NCI-H345 treated with DMSO at 0.1 percent for 48 hours (cell line): ENCODE data around the gene USH2A.

ENCODE experiments used
- DNase-seq: peaks from one replicate; lab custom pipeline; 2025; ENCODE audit not compliant: unreplicated experiment; lab: John Stamatoyannopoulos, UW

Gene USH2A

GRCh38 chr1:215612391-215612790 is 810.9 kb downstream of the USH2A start:
- no peak for DNase-seq

GRCh38 chr1:215608646-215609045 is 814.6 kb downstream of the USH2A start:
- no peak for DNase-seq

- no peak for DNase-seq
These were observed 815.8 kb downstream of the USH2A start for GRCh38 chr1:215607412-215607811.

GRCh38 chr1:215606564-215607168 is 816.6 kb downstream of the USH2A start:
- DNase-seq, result no peak

- DNase-seq, result no peak
These were observed 817.2 kb downstream of the USH2A start for GRCh38 chr1:215606036-215606435.

GRCh38 chr1:215605011-215605621 is 818.1 kb downstream of the USH2A start:
- no peak for DNase-seq

- no peak for DNase-seq
These were observed 819.9 kb downstream of the USH2A start for GRCh38 chr1:215603319-215603718.

GRCh38 chr1:215601276-215601675 is 822.0 kb downstream of the USH2A start:
- DNase-seq, result no peak

GRCh38 chr1:215600867-215601266 is 822.4 kb downstream of the USH2A start:
- DNase-seq, result no peak

GRCh38 chr1:215600258-215600792 is 822.9 kb downstream of the USH2A start:
- DNase-seq, result no peak

- DNase-seq, result peak; percentile 16
These were observed 823.7 kb downstream of the USH2A start for GRCh38 chr1:215599418-215600074.

GRCh38 chr1:215597961-215598360 is 825.3 kb downstream of the USH2A start:
- no peak for DNase-seq

GRCh38 chr1:215595231-215595630 is 828.0 kb downstream of the USH2A start:
- no peak for DNase-seq

GRCh38 chr1:215594640-215595039 is 828.6 kb downstream of the USH2A start:
- no peak for DNase-seq

GRCh38 chr1:215590779-215591491 is 832.3 kb downstream of the USH2A start:
- DNase-seq, result no peak

GRCh38 chr1:215589650-215590435 is 833.4 kb downstream of the USH2A start:
- DNase-seq, result no peak

GRCh38 chr1:215584389-215584788 is 838.9 kb downstream of the USH2A start:
- no peak for DNase-seq

- no peak for DNase-seq
These were observed 840.0 kb downstream of the USH2A start for GRCh38 chr1:215583185-215583749.

- no peak for DNase-seq
These were observed 841.4 kb downstream of the USH2A start for GRCh38 chr1:215581896-215582295.
